H9 (cell line): ENCODE measurements around the gene MBD3L1. TPM values are rescaled to one million over a fixed set of nuclear protein-coding genes. Genes with fewer than 3 reads are reported as not detected.

Experiments
- DNase-seq: peaks from one replicate; pipeline ENCODE4 v3.0.0-alpha.2; 2017
- H2AFZ ChIP-seq: one replicate; pipeline ENCODE4 v1.6.1; 2013; ENCODE audit warnings: mild to moderate bottlenecking, low read length, control low read depth, moderate library complexity
- H2AK5ac ChIP-seq: 2 replicates; pipeline ENCODE4 v1.6.1; 2013; ENCODE audit warnings: low read length, control low read depth, mixed read lengths; ENCODE audit not compliant: insufficient read length
- H2BK120ac ChIP-seq: one replicate; pipeline ENCODE4 v1.6.1; 2013; ENCODE audit warnings: low read depth, mild to moderate bottlenecking, low read length, control low read depth, inconsistent platforms; ENCODE audit not compliant: poor library complexity, severe bottlenecking
- H2BK12ac ChIP-seq: 2 replicates; pipeline ENCODE4 v1.6.1; 2013; ENCODE audit warnings: low read length, control low read depth, mixed read lengths, low read depth; ENCODE audit not compliant: insufficient read length
- H2BK15ac ChIP-seq: 2 replicates; pipeline ENCODE4 v1.6.1; 2013; ENCODE audit warnings: low read depth, low read length, control low read depth
- H2BK20ac ChIP-seq: one replicate; pipeline ENCODE4 v1.6.1; 2013; ENCODE audit warnings: low read depth, mild to moderate bottlenecking, low read length, control low read depth, inconsistent platforms; ENCODE audit not compliant: poor library complexity, severe bottlenecking
- H2BK5ac ChIP-seq: 2 replicates; pipeline ENCODE4 v1.6.1; 2013; ENCODE audit warnings: low read length, control low read depth, mixed read lengths; ENCODE audit not compliant: insufficient read length
- H3K14ac ChIP-seq: 2 replicates; pipeline ENCODE4 v1.6.1; 2013; ENCODE audit warnings: low read length, control low read depth; ENCODE audit not compliant: insufficient read depth
- H3K18ac ChIP-seq: 2 replicates; pipeline ENCODE4 v1.6.1; 2013; ENCODE audit warnings: low read depth, mild to moderate bottlenecking, mixed read lengths, low read length, control low read depth; ENCODE audit not compliant: insufficient read length
- H3K23ac ChIP-seq: 2 replicates; pipeline ENCODE4 v1.6.1; 2013; ENCODE audit warnings: low read length, control low read depth, mixed read lengths, low read depth; ENCODE audit not compliant: insufficient read length
- H3K23me2 ChIP-seq: 2 replicates; pipeline ENCODE4 v1.6.1; 2013; ENCODE audit warnings: low read depth, mild to moderate bottlenecking, mixed read lengths, low read length, control low read depth; ENCODE audit not compliant: insufficient read length, poor library complexity, severe bottlenecking
- H3K27ac ChIP-seq: 2 replicates; pipeline ENCODE4 v1.5.1; 2013; ENCODE audit warnings: low read length, control low read depth, mixed read lengths, low read depth; ENCODE audit not compliant: insufficient read length
- H3K27me3 ChIP-seq: 2 replicates; pipeline ENCODE4 v1.6.1; 2013; ENCODE audit warnings: low read length, control low read depth, inconsistent platforms; ENCODE audit not compliant: insufficient read depth
- H3K4ac ChIP-seq: 2 replicates; pipeline ENCODE4 v1.6.1; 2013; ENCODE audit warnings: low read depth, mild to moderate bottlenecking, control low read depth, inconsistent platforms, low read length, moderate library complexity
- H3K4me1 ChIP-seq: 2 replicates; pipeline ENCODE4 v1.6.1; 2013; ENCODE audit warnings: low read length, control low read depth, inconsistent platforms; ENCODE audit not compliant: insufficient read depth
- H3K4me2 ChIP-seq: 2 replicates; pipeline ENCODE4 v1.6.1; 2013; ENCODE audit warnings: low read length, control low read depth, mixed read lengths; ENCODE audit not compliant: insufficient read length, insufficient read depth
- H3K56ac ChIP-seq: 2 replicates; pipeline ENCODE4 v1.6.1; 2013; ENCODE audit warnings: low read depth, mild to moderate bottlenecking, mixed read lengths, low read length, control low read depth; ENCODE audit not compliant: insufficient read length
- H3K79me1 ChIP-seq: 2 replicates; pipeline ENCODE4 v1.6.1; 2013; ENCODE audit warnings: low read depth, mild to moderate bottlenecking, moderate library complexity, low read length, control low read depth, inconsistent platforms; ENCODE audit not compliant: insufficient read depth, poor library complexity, severe bottlenecking
- H3K79me2 ChIP-seq: 2 replicates; pipeline ENCODE4 v1.6.1; 2013; ENCODE audit warnings: low read length, control low read depth, inconsistent platforms; ENCODE audit not compliant: insufficient read depth
- H3K9ac ChIP-seq: 2 replicates; pipeline ENCODE4 v1.6.1; 2013; ENCODE audit warnings: low read length, control low read depth, mixed read lengths; ENCODE audit not compliant: insufficient read length; ENCODE audit errors: extremely low read depth
- H3K9me3 ChIP-seq: one replicate; pipeline ENCODE4 v1.6.1; 2013; ENCODE audit warnings: low read depth, low read length, inconsistent platforms; ENCODE audit not compliant: control insufficient read depth
- H3T11ph ChIP-seq: one replicate; pipeline ENCODE4 v1.6.1; 2013; ENCODE audit warnings: mild to moderate bottlenecking, low read length, control low read depth, inconsistent platforms
- H4K20me1 ChIP-seq: one replicate; pipeline ENCODE4 v1.6.1; 2013; ENCODE audit not compliant: control insufficient read depth, insufficient read length, insufficient read depth
- H4K5ac ChIP-seq: 2 replicates; pipeline ENCODE4 v1.6.1; 2013; ENCODE audit warnings: low read depth, mild to moderate bottlenecking, mixed read lengths, low read length, control low read depth; ENCODE audit not compliant: insufficient read length
- H4K8ac ChIP-seq: replicated peaks from 2 replicates; pipeline ENCODE4 v1.6.1; 2013; ENCODE audit warnings: low read length, control low read depth, mixed read lengths, low read depth; ENCODE audit not compliant: insufficient read length
- H4K91ac ChIP-seq: 2 replicates; pipeline ENCODE4 v1.6.1; 2013; ENCODE audit warnings: low read depth, mild to moderate bottlenecking, moderate library complexity, mixed read lengths, low read length, control low read depth; ENCODE audit not compliant: insufficient read length
- H3K27ac Mint-ChIP-seq, 3 experiments: 2 replicates in 2 of 3; 3 replicates in 1 of 3; pipeline ENCODE4 v1.8.0; 2020 to 2021; ENCODE audit warnings: mixed read lengths in 3 of 3, mild to moderate bottlenecking in 1 of 3, moderate library complexity in 1 of 3
- H3K27me3 Mint-ChIP-seq: 2 replicates; pipeline ENCODE4 v1.8.0; 2021; ENCODE audit warnings: low read depth, mild to moderate bottlenecking, moderate library complexity, mixed read lengths
- H3K36me3 Mint-ChIP-seq, 3 experiments: 2 replicates in 2 of 3; 3 replicates in 1 of 3; pipeline ENCODE4 v1.8.0; 2020 to 2021; ENCODE audit warnings: low read depth in 3 of 3, mixed read lengths in 3 of 3; ENCODE audit not compliant: insufficient read depth in 1 of 3
- H3K4me1 Mint-ChIP-seq, 2 experiments: 2 replicates each; pipeline ENCODE4 v1.8.0; 2020; ENCODE audit warnings: mixed read lengths in 2 of 2
- H3K4me3 Mint-ChIP-seq, 2 experiments: 2 replicates in 1 of 2; 3 replicates in 1 of 2; pipeline ENCODE4 v1.8.0; 2020 to 2021; ENCODE audit warnings: mild to moderate bottlenecking in 2 of 2, mixed read lengths in 2 of 2, moderate library complexity in 1 of 2
- H3K9me3 Mint-ChIP-seq, 2 experiments: 2 replicates in 1 of 2; 3 replicates in 1 of 2; pipeline ENCODE4 v1.8.0; 2020; ENCODE audit warnings: mild to moderate bottlenecking in 2 of 2, mixed read lengths in 2 of 2, moderate library complexity in 1 of 2
- CTCF ChIP-seq: fragments of 200-600 bp; sonication (generic); conservative IDR thresholded peaks from 3 replicates; pipeline ENCODE4 v1.8.0; 2021; ENCODE audit warnings: antibody characterized with exemption, mild to moderate bottlenecking
- WGBS: extraction: QIAGEN DNeasy Blood & Tissue Kit; methylation state at CpG from one replicate; pipeline ENCODE4 v1.1.7; 2013; ENCODE audit warnings: missing lambda C conversion rate, low lambda C conversion rate, mixed read lengths; ENCODE audit not compliant: insufficient read length; ENCODE audit errors: extremely low coverage; 5-methylcytosine and 5-hydroxymethylcytosine counted together
- total RNA-seq: library from RNA; stranded (reverse); gene quantifications from 2 replicates; pipeline ENCODE4 v1.2.1, GENCODE V29; 2021

The MBD3L1 gene
- total RNA-seq, 1 experiment from 2014 or later = not detected

- Histone ChIP-seq H3K27me3 (no peaks in the 10 kb centered on the region), H3K4me1 (no peaks in the 10 kb centered on the region), H2BK120ac (no peak overlapping the region), H3K79me1 (no peaks in the 10 kb centered on the region), H2BK12ac (no peak overlapping the region), H4K5ac (no peak overlapping the region), H4K8ac (no peak overlapping the region), H3K9me3 (peaks cover 50% of the 10 kb centered on the region), H4K91ac (no peak overlapping the region), H4K20me1 (no peaks in the 10 kb centered on the region), H3K27ac (no peak overlapping the region), H2AK5ac (no peak overlapping the region), H2BK20ac (no peak overlapping the region), H3K23me2 (no peaks in the 10 kb centered on the region), H2BK5ac (no peak overlapping the region), H3K23ac (no peak overlapping the region), H3K56ac (no peak overlapping the region), H3K18ac (no peak overlapping the region), H3K4ac (no peak overlapping the region), H3K4me2 (no peak overlapping the region), H3K9ac (no peak overlapping the region), H3K14ac (no peak overlapping the region), H3K79me2 (no peaks in the 10 kb centered on the region), H2AFZ (no peak overlapping the region), H2BK15ac (no peak overlapping the region), H3T11ph (no peak overlapping the region)
- H3K4me1 Mint-ChIP-seq = no peaks in the 10 kb centered on the region
- peaks cover 79 to 89% of the 10 kb centered on the region in 2 experiments for H3K9me3 Mint-ChIP-seq
- no peak for TF ChIP-seq CTCF
- no peak for DNase-seq
- no peak overlapping the region for H3K27ac Mint-ChIP-seq
- peaks cover 12% of the 10 kb centered on the region for H3K27me3 Mint-ChIP-seq
- H3K36me3 Mint-ChIP-seq = peaks cover 4 to 39% (median 4%) of the 10 kb centered on the region in 3 experiments
- no peak overlapping the region for H3K4me3 Mint-ChIP-seq
- WGBS = no CpG with 5 or more reads among the region's 5 CpGs
Observed at GRCh38 chr19:8840708-8841107, 8.5 kb downstream of the MBD3L1 start.
